ENCODE results near the gene GPR107. TPM values are rescaled to one million over a fixed set of nuclear protein-coding genes. Genes with fewer than 3 reads are reported as not detected.

GPR107 gene
- total RNA-seq, 1 donor from 2014 or later = 25.5 TPM

DNA sequence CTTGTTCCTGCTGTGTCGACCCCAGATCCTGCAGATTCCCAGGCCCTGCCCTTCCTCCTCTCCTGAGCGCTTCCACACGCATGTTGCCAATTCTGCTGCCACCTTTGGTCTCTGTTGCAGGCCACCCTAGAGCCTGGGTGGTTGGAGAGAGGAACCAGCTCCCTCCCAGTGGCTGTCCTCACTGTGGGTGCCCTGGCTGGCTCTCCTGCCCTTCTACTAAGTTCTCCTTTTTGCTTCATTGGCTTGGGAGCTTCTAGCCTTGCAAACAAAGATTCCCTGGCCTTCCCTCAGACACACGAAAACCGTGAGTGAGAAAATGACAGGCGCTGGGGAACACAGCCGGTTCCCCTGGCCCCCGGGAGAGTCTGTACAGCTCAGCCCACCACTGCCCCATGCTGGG is 104.3 kb downstream of the GPR107 start:
- H3K36me3 ChIP-seq = no peaks in the 10 kb centered on the region
- no peak overlapping the region for H3K27ac ChIP-seq
- H3K4me1 ChIP-seq = no peaks in the 10 kb centered on the region
- no peaks in the 10 kb centered on the region for H3K27me3 ChIP-seq
- H3K9me3 ChIP-seq = no peaks in the 10 kb centered on the region
- no peak overlapping the region for H3K4me3 ChIP-seq
- no peak for TF ChIP-seq POLR2A (IDR thresholded peaks at IDR 0.05)
- TF ChIP-seq, protein P1, sequence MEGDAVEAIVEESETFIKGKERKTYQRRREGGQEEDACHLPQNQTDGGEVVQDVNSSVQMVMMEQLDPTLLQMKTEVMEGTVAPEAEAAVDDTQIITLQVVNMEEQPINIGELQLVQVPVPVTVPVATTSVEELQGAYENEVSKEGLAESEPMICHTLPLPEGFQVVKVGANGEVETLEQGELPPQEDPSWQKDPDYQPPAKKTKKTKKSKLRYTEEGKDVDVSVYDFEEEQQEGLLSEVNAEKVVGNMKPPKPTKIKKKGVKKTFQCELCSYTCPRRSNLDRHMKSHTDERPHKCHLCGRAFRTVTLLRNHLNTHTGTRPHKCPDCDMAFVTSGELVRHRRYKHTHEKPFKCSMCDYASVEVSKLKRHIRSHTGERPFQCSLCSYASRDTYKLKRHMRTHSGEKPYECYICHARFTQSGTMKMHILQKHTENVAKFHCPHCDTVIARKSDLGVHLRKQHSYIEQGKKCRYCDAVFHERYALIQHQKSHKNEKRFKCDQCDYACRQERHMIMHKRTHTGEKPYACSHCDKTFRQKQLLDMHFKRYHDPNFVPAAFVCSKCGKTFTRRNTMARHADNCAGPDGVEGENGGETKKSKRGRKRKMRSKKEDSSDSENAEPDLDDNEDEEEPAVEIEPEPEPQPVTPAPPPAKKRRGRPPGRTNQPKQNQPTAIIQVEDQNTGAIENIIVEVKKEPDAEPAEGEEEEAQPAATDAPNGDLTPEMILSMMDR (IDR thresholded peaks at IDR 0.05) = no peak
- TF ChIP-seq POLR2AphosphoS5 (IDR thresholded peaks at IDR 0.05; ENCODE audit: insufficient read depth in 1 of 2, low read depth in 1 of 2) = no peak
- DNase-seq (ENCODE audit: extremely low spot score in 2 of 2) = no peak
- intact Hi-C loops (cut with DNase I) = no loop called here

DNA sequence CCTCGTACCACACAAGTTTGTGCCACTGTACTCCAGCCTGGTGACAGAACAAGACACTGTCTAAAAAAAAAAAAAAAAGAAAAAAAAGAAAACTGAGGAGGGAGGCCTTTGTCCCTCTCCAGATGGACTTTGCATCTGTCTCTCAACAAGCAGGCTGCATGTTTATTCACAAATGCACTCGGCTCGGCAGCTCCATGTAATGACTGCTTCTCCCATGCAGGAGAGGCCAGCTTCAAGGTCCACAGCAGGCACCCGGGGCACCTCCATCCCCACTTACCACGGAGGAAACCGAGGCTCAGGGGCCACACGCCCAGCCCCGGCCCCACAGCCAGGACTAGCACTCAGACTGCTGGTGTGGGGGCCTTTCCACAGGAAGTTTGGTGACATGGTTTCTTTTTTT is 105.4 kb downstream of the GPR107 start:
- no peak overlapping the region for H3K4me3 ChIP-seq
- TF ChIP-seq, protein P1 (IDR thresholded peaks at IDR 0.05) = no peak
- TF ChIP-seq POLR2AphosphoS5 (IDR thresholded peaks at IDR 0.05; ENCODE audit: insufficient read depth in 1 of 2, low read depth in 1 of 2) (no peak), POLR2A (IDR thresholded peaks at IDR 0.05) (no peak)
- intact Hi-C loops (cut with DNase I) = no loop called here

DNA sequence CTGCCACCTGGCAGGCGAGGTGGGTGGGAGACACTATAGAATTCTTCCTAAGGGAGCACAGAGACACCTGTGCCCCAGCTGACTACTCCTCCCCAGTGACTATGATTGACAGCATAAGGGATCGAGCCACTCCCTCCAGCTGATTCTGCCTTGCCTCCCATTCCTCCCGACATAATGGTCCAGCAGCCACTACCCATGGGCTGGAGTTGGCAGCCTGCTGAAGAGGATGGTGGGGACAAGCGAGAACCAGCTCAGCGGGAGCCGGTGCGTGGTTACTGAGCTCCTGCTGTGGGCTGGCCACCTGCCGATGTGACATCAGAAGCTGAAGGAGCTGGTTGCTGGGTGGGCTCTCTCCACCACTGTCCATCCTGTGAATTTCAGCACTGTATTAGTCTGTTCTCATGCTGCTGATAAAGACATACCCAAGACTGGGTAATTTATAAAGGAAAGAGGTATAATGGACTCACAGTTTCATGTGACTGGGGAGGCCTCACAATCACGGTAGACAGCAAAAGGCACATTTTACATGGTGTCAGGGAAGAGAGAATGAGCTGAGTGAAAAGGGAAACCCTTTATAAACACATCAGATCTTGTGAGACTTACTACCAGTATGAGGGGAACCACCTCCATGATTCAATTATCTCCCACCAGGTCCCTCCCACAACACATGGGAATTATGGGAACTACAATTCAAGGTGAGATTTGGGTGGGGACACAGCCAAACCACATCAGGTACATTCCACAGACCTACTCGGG is 106.4 kb downstream of the GPR107 start:
- Histone ChIP-seq H3K4me1 (no peaks in the 10 kb centered on the region), H3K27me3 (no peaks in the 10 kb centered on the region), H3K36me3 (no peaks in the 10 kb centered on the region), H3K4me3 (no peak overlapping the region), H3K27ac (no peak overlapping the region), H3K9me3 (no peaks in the 10 kb centered on the region)
- no peak for DNase-seq (ENCODE audit: extremely low spot score in 2 of 2)
- TF ChIP-seq POLR2A (IDR thresholded peaks at IDR 0.05) (no peak), POLR2AphosphoS5 (IDR thresholded peaks at IDR 0.05; ENCODE audit: insufficient read depth in 1 of 2, low read depth in 1 of 2) (no peak)
- TF ChIP-seq, protein P1 (IDR thresholded peaks at IDR 0.05) = no peak
- intact Hi-C loops (cut with DNase I) = no loop called here

More for the DNA sequence above, 105.4 kb downstream of the GPR107 start:
- no peak for DNase-seq (ENCODE audit: extremely low spot score in 2 of 2)
- H3K9me3 ChIP-seq = no peaks in the 10 kb centered on the region
- no peak overlapping the region for H3K27ac ChIP-seq
- H3K36me3 ChIP-seq = no peaks in the 10 kb centered on the region
- no peaks in the 10 kb centered on the region for H3K27me3 ChIP-seq
- no peaks in the 10 kb centered on the region for H3K4me1 ChIP-seq

DNA sequence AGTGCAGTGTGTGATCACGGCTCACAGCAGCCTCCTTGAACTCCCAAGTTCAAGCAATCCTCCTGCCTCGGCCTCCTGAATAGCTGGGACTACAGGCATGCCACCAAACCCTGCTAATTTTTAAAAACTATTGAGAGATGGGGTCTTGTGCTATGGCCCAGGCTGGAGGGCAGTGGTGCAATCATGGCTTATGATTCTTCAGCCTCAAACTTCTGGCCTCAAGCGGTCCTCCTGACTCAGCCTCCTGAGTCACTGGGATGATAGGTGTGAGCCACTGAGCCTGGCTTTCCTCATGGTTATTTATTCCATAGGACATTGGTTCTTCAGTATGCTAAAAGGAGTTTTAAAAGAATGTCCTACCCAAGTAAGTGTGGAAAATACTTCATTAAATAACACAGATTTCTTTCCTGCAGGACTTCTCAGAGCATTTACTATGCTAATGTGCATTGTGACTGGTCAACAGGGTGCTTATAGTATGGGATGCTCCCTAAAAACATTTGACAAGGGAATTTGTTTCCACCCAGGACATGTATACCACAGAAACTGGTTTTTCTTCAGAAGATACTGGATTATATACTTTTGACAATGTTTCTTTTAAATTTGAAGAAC is 107.3 kb downstream of the GPR107 start:
- no peaks in the 10 kb centered on the region for H3K4me1 ChIP-seq
- no peak overlapping the region for H3K27ac ChIP-seq
- DNase-seq (ENCODE audit: extremely low spot score in 2 of 2) = no peak
- TF ChIP-seq, protein P1 (IDR thresholded peaks at IDR 0.05) = no peak
- TF ChIP-seq POLR2AphosphoS5 (IDR thresholded peaks at IDR 0.05; ENCODE audit: insufficient read depth in 1 of 2, low read depth in 1 of 2) (no peak), POLR2A (IDR thresholded peaks at IDR 0.05) (no peak)
- intact Hi-C loops (cut with DNase I) = no loop called here
- H3K4me3 ChIP-seq = no peak overlapping the region
- no peaks in the 10 kb centered on the region for H3K36me3 ChIP-seq
- H3K9me3 ChIP-seq = no peaks in the 10 kb centered on the region
- H3K27me3 ChIP-seq = no peaks in the 10 kb centered on the region

DNA sequence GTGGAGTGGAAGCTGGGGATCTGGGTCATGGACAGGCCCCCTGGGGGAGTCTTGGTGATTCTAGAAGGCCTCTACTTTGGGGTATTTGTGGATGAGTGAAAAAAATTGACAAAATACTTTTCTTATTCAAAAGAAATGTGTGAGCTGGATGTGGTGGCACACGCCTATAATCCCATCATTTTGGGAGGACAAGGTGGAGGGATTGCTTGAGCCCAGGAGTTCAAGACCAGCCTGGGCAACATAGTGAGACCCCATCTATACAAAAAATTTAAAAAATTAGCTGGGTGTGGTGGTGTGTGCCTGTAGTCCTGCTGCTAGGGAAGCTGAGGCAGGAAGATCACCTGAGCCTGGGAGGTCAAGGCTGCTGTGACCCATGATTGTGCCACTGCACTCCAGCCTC is 111.9 kb downstream of the GPR107 start:
- no peak overlapping the region for H3K27ac ChIP-seq
- TF ChIP-seq POLR2A (IDR thresholded peaks at IDR 0.05) (no peak), POLR2AphosphoS5 (IDR thresholded peaks at IDR 0.05; ENCODE audit: insufficient read depth in 1 of 2, low read depth in 1 of 2) (no peak)
- TF ChIP-seq, protein P1 (IDR thresholded peaks at IDR 0.05) = no peak
- H3K9me3 ChIP-seq = no peaks in the 10 kb centered on the region
- no peaks in the 10 kb centered on the region for H3K27me3 ChIP-seq
- H3K36me3 ChIP-seq = no peaks in the 10 kb centered on the region
- DNase-seq (ENCODE audit: extremely low spot score in 2 of 2) = no peak
- intact Hi-C loops (cut with DNase I) = no loop called here
- no peak overlapping the region for H3K4me3 ChIP-seq
- no peaks in the 10 kb centered on the region for H3K4me1 ChIP-seq
